Measurements from ENCODE around the gene EYS. TPM values are rescaled to one million over a fixed set of nuclear protein-coding genes. Genes with fewer than 3 reads are reported as not detected.

The EYS gene
- total and polyA plus RNA-seq, 2 of the 8 experiments (the other 6 are each of a cell fraction or from before 2014, with no cell fraction given), result 0.05 to 0.13 TPM

GRCh38 chr6:64428186-64428585, 1278.8 kb downstream of the EYS start (continued):
- no peak for TF ChIP-seq NRF1 (IDR thresholded peaks at IDR 0.05; ENCODE audit: low read depth, low read length)
- no peak for TF ChIP-seq SUZ12 (IDR thresholded peaks at IDR 0.05; ENCODE audit: low read length)
- TF ChIP-seq CBX8 (IDR thresholded peaks at IDR 0.05; ENCODE audit: borderline replicate concordance, low read depth, low read length), result no peak
- no peak for TF ChIP-seq SP2 (IDR thresholded peaks at IDR 0.05; ENCODE audit: low read length)
- TF ChIP-seq, protein P1, sequence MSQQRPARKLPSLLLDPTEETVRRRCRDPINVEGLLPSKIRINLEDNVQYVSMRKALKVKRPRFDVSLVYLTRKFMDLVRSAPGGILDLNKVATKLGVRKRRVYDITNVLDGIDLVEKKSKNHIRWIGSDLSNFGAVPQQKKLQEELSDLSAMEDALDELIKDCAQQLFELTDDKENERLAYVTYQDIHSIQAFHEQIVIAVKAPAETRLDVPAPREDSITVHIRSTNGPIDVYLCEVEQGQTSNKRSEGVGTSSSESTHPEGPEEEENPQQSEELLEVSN (IDR thresholded peaks at IDR 0.05), result no peak
- TF ChIP-seq KDM4A (IDR thresholded peaks at IDR 0.05; ENCODE audit: low read depth, low read length, severe bottlenecking), result no peak

All from H1 (cell line).